Transverse colon (tissue), 4 donors: ENCODE measurements around the gene S100G.

ENCODE experiments used
- CTCF ChIP-seq, 5 experiments: fragments of 200-600 bp in 3 of 5; fragments of 450-650 bp in 2 of 5; sonication (generic) in 3 of 5; IDR thresholded peaks; 1 replicate in 2 of 5; 2 replicates in 3 of 5; pipeline ENCODE4 v1.5.1; 2016 to 2017; ENCODE audit warnings: antibody characterized with exemption in 5 of 5, inconsistent platforms in 3 of 5, mild to moderate bottlenecking in 2 of 5, moderate library complexity in 1 of 5
- EP300 ChIP-seq: sonication (generic); formaldehyde crosslinking; IDR thresholded peaks from one replicate; pipeline ENCODE4 v1.6.1; 2017; ENCODE audit warnings: antibody characterized with exemption, low read depth
- POLR2A ChIP-seq: fragments of 450-650 bp; IDR thresholded peaks from one replicate; pipeline ENCODE4 v1.6.1; 2016; ENCODE audit warnings: antibody characterized with exemption, mild to moderate bottlenecking, moderate library complexity
- POLR2AphosphoS5 ChIP-seq, 3 donors: sonication (generic); formaldehyde crosslinking; IDR thresholded peaks; one replicate each; pipeline ENCODE4 v1.6.1; 2016; ENCODE audit warnings: antibody characterized with exemption in 3 of 3

- TF ChIP-seq POLR2AphosphoS5 (IDR thresholded peaks at IDR 0.05) (no peak), POLR2A (no peak), CTCF (IDR thresholded peaks at IDR 0.05) (no peak), EP300 (no peak)
These were observed 9.4 kb downstream of the S100G start for GRCh38 chrX:16659321-16659720.
